Naive thymus-derived CD8-positive, alpha-beta T cell (primary cell): ENCODE data around the gene MPV17. TPM values are rescaled to one million over a fixed set of nuclear protein-coding genes. Genes with fewer than 3 reads are reported as not detected.
A peak's percentile ranks its signal among the peaks of the same experiment; 100 is the strongest.
"Not testable (repeated sequence)": the region's sequence is repeated elsewhere in the genome, so short reads cannot be mapped to it uniquely, and the experiment has no call there.

ENCODE experiments used
- ATAC-seq, 2 donors: fragments of 150-1000 bp; cut with Tn5 transposase in 1 of 2; sonication (Bioruptor Pico), chemical (Tn5 transposase) in 1 of 2; 1 replicate in 1 of 2; 2 replicates in 1 of 2; pipeline ENCODE4 v1.10.0; 2021; ENCODE audit warnings: mild to moderate bottlenecking in 2 of 2, moderate library complexity in 2 of 2
- POLR2A ChIA-PET: fragments of 350-600 bp; sonication (Branson Sonifier 250); formaldehyde crosslinking; loops from one replicate; lab custom pipeline; 2021; ENCODE audit warnings: antibody characterized with exemption; lab: Charles Lee
- DNase-seq, 10 donors: peaks; one replicate each; pipeline versions ENCODE4 v3.0.0 to v3.0.0-alpha.2; 2020 to 2022
- H3K27ac Mint-ChIP-seq, 10 donors: one replicate each; pipeline ENCODE4 v1.8.0; 2020 to 2022; ENCODE audit warnings: mild to moderate bottlenecking in 10 of 10, mixed read lengths in 10 of 10, moderate library complexity in 4 of 10, inconsistent platforms in 1 of 10
- H3K27me3 Mint-ChIP-seq, 5 donors: one replicate each; pipeline ENCODE4 v1.8.0; 2021 to 2022; ENCODE audit warnings: mixed read lengths in 5 of 5
- H3K36me3 Mint-ChIP-seq, 3 donors: one replicate each; pipeline ENCODE4 v1.8.0; 2020 to 2022; ENCODE audit warnings: mixed read lengths in 3 of 3, mild to moderate bottlenecking in 2 of 3, inconsistent platforms in 1 of 3
- H3K4me1 Mint-ChIP-seq, 4 donors: one replicate each; pipeline ENCODE4 v1.8.0; 2021 to 2022; ENCODE audit warnings: mixed read lengths in 4 of 4
- H3K4me3 Mint-ChIP-seq, 10 donors: one replicate each; pipeline ENCODE4 v1.8.0; 2020 to 2022; ENCODE audit warnings: mild to moderate bottlenecking in 10 of 10, mixed read lengths in 10 of 10, moderate library complexity in 6 of 10, inconsistent platforms in 1 of 10
- H3K9me3 Mint-ChIP-seq, 9 donors: one replicate each; pipeline ENCODE4 v1.8.0; 2020 to 2022; ENCODE audit warnings: mixed read lengths in 9 of 9, mild to moderate bottlenecking in 3 of 9, inconsistent platforms in 1 of 9, moderate library complexity in 1 of 9
- polyA plus RNA-seq, 3 donors: library from polyadenylated mRNA; unstranded; fragments of 300-500 nt; fragmentation: Illumina TruSeq; gene quantifications; one replicate each; pipeline ENCODE4 v1.2.3, GENCODE V29; 2021
- total RNA-seq, 8 experiments: library from RNA in 2 of 8; stranded (reverse) in 2 of 8; gene quantifications; one replicate each; pipeline ENCODE4 v1.2.3 and lab custom pipeline; 2021 to 2026

Gene MPV17
- total and polyA plus RNA-seq, 5 experiments from 2014 or later, result 109 to 135 (median 111) TPM

GRCh38 chr2:27290549-27290948, 32.3 kb downstream of the MPV17 start:
- Mint-ChIP-seq H3K9me3 (no peaks in the 10 kb centered on the region), H3K27me3 (peaks cover 3 to 16% (median 7%) of the 10 kb centered on the region in 5 donors), H3K36me3 (no peaks in the 10 kb centered on the region), H3K4me3 (no peak overlapping the region), H3K27ac (no peak overlapping the region), H3K4me1 (no peaks in the 10 kb centered on the region)
- POLR2A ChIA-PET, result no interaction called here
- ATAC-seq (no peak), DNase-seq (no peak)

DNA sequence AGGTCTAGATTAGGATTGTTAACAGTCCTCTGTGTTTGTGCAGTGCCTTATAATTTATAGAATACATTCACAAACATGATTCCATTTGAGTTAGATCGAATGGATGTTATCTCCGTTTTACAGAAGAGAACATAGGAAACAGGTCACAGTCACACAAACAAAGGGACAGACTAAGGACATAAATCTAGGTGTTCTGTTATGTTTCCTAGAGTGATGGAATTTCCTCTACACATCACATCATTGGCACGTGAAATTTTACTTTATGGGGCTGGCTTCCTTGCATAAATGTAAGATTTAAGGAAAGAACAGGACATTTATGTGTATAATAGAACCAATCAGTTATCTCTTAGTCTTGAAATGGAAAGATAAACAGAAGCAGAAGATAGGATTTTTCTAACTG, 34.3 kb downstream of the MPV17 start:
- H3K36me3 Mint-ChIP-seq, result no peaks in the 10 kb centered on the region
- POLR2A ChIA-PET, result no interaction called here
- ATAC-seq (no peak), DNase-seq (no peak)
- H3K4me1 Mint-ChIP-seq, result no peaks in the 10 kb centered on the region
- H3K27ac Mint-ChIP-seq, result no peak overlapping the region
- H3K4me3 Mint-ChIP-seq, result no peak overlapping the region
- H3K27me3 Mint-ChIP-seq, result peaks cover 0 to 16% (median 6%) of the 10 kb centered on the region in 5 donors
- H3K9me3 Mint-ChIP-seq, result no peaks in the 10 kb centered on the region

DNA sequence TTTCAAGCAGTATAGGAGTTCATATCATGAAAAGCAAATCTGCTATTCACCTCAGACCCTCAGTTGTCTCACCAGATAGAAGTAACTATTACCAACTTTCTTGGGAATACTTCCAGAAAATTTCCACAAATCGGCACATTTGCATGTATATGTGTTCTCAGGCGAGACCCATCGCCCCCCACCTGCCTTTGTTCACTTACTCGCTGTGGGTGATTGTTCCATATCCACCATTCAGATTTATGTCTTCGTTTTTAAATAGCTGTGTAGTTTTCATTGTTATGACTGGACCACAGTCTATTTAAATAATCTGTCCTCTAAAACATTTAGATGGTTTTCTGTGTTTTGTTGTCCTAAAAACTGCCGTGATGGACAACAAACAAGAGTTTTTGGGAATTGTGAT, 37.4 kb downstream of the MPV17 start:
- Mint-ChIP-seq H3K4me3 (no peak overlapping the region), H3K27ac (no peak overlapping the region), H3K9me3 (no peaks in the 10 kb centered on the region), H3K36me3 (no peaks in the 10 kb centered on the region), H3K4me1 (no peaks in the 10 kb centered on the region), H3K27me3 (peaks cover 4 to 28% (median 7%) of the 10 kb centered on the region in 5 donors)
- ATAC-seq (no peak), DNase-seq (no peak)
- POLR2A ChIA-PET, result no interaction called here

DNA sequence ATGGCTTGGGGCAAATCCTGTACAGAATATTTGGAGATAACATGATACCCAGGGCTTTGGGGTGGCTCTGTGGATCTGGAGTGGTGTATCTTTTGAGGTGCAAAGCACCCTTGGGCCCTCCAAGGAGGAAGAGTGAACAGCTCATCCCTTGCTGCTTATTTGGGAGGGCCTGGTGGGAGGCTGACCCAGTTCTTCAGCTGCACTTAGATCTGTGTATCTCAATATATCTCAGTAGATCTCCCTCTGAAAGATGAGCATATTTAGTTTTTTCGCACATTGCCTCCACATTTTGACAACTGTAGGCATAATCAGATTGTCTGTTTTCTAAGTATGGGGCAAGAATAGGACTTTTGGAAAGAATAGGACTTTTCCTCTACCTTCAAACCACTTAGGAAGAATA, 37.9 kb downstream of the MPV17 start:
- Mint-ChIP-seq H3K36me3 (no peaks in the 10 kb centered on the region), H3K27ac (no peak overlapping the region), H3K4me3 (no peak overlapping the region), H3K4me1 (peaks cover 0 to under 1% (median under 1%) of the 10 kb centered on the region in 4 donors), H3K27me3 (peaks cover 5 to 28% (median 7%) of the 10 kb centered on the region in 5 donors), H3K9me3 (no peaks in the 10 kb centered on the region)
- ATAC-seq, result no peak
- no peak for DNase-seq
- POLR2A ChIA-PET, result interaction anchor here (1.5 kb wide), 1 partner anchor 38 kb away, joined by 4 read pairs; the partner anchor contains the start of gene MPV17

- H3K9me3 Mint-ChIP-seq, result no peaks in the 10 kb centered on the region
- H3K36me3 Mint-ChIP-seq, result no peaks in the 10 kb centered on the region
- H3K27me3 Mint-ChIP-seq, result peaks cover 5 to 30% (median 9%) of the 10 kb centered on the region in 5 donors
- POLR2A ChIA-PET, result no interaction called here
- no peak overlapping the region for H3K4me3 Mint-ChIP-seq
- ATAC-seq (no peak), DNase-seq (no peak)
- H3K27ac Mint-ChIP-seq, result no peak overlapping the region
- H3K4me1 Mint-ChIP-seq, result peaks cover 0 to 4% (median 2%) of the 10 kb centered on the region in 4 donors
Measured at GRCh38 chr2:27282892-27283291, 40.0 kb downstream of the MPV17 start.

DNA sequence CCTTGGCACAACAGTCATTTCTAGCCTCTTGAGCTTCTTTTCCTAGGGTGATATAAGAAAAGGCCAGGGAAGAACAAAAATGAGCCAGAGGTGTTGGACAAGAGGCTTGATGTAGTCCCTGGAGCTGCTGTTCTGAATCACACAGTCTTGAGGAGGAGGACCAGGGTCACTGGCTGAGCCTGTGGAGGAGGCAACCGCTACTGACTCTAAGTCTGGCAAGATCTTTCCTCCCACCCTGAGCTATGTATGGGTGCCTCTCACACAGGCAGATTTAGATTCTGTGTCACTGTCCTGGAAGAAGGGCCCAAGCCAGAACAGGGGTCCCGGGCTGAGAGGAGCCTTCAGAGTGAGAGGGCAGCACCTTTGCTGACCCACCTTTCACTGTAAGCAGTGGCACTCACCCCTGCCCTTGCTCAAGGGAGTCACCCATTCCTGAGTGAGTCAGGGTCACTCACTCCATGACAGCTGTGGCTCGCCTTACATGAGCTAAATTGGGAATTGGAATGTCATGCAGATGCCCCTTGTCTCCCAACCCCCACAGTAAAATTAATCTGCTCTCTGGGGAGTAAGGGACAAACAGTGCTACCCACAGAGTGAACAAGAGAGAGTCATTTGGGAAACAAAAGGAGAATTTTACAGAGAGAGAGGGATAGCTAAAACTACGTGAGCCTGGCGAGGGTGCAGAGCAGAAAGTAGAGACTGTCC, 40.9 kb downstream of the MPV17 start, which contains the start of gene TRIM54:
Gene TRIM54 (plus strand): TSS at position 575 of the 705 bp plus-strand sequence. CDS start 303 bp downstream, outside the sequence.
- Mint-ChIP-seq H3K9me3 (no peaks in the 10 kb centered on the region), H3K4me3 (no peak within 1 kb of the TSS), H3K27ac (peak within 1 kb of the TSS in 1 of 10 donors; percentile 7), H3K36me3 (no peaks in the 10 kb centered on the region), H3K4me1 (peaks cover 0 to 4% (median 2%) of the 10 kb centered on the region in 4 donors), H3K27me3 (peaks cover 5 to 38% (median 11%) of the 10 kb centered on the region in 5 donors)
- no peak for ATAC-seq
- DNase-seq, result no peak
- POLR2A ChIA-PET, result no interaction called here

GRCh38 chr2:27281442-27281841, 41.5 kb downstream of the MPV17 start:
- Mint-ChIP-seq H3K9me3 (no peaks in the 10 kb centered on the region), H3K36me3 (no peaks in the 10 kb centered on the region), H3K27me3 (peaks cover 6 to 38% (median 13%) of the 10 kb centered on the region in 5 donors), H3K27ac (peak overlapping the region in 1 of 10 donors; percentile 7), H3K4me1 (peaks cover 0 to 4% (median 2%) of the 10 kb centered on the region in 4 donors), H3K4me3 (no peak overlapping the region)
- ATAC-seq (no peak), DNase-seq (no peak)
- POLR2A ChIA-PET, result interaction anchor here (0.7 to 1.2 kb wide), 2 partner anchors 22 to 112 kb away, joined by 3 read pairs; no protein-coding TSS in a partner anchor

DNA sequence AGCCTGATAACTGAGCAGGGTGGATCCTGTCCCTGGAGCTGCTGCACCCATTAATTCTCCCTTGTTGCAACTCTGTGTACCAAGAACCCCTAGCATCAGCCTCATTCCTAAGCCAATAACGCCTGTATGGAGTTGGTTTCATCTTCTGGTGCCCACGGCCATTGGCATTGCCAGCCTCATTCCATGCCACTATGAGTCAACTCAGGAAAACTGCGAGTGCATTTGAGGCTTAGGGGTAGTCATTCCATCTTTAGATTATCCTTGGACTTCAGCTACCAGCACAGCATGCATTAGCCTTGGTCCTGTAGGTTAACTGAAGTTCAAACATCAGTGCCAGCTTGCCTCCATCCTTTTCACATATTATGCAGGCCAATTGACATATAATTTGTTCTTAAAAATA, 42.1 kb downstream of the MPV17 start:
- no peaks in the 10 kb centered on the region for H3K36me3 Mint-ChIP-seq
- no peak for ATAC-seq
- H3K9me3 Mint-ChIP-seq, result no peaks in the 10 kb centered on the region
- no peak for DNase-seq
- H3K27me3 Mint-ChIP-seq, result peaks cover 7 to 38% (median 13%) of the 10 kb centered on the region in 5 donors
- no peak overlapping the region for H3K4me3 Mint-ChIP-seq
- peaks cover 0 to 4% (median 2%) of the 10 kb centered on the region in 4 donors for H3K4me1 Mint-ChIP-seq
- H3K27ac Mint-ChIP-seq, result no peak overlapping the region
- POLR2A ChIA-PET, result interaction anchor here (0.7 to 1.2 kb wide), 2 partner anchors 22 to 111 kb away, joined by 3 read pairs; no protein-coding TSS in a partner anchor

DNA sequence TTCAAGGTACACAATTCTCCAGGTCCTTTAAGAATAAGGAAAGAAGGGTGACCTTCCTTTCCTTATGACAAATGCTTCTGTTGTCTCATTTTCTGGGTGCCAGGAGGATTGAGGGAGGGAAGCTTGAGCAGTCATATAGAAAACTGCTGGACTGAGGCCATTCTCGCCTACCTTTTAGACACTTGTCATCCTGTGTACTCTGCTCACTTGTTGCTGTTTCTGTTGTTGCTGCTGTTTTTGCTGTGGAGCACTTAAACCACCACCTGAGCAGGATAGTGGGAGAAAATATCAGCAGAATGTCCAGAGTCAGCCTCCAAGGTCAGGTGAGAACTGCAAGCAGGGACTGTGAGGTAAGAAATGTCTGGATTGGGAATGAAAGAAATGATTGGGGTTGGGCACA, 44.9 kb downstream of the MPV17 start:
- H3K36me3 Mint-ChIP-seq, result no peaks in the 10 kb centered on the region
- peaks cover 0 to 4% (median 2%) of the 10 kb centered on the region in 4 donors for H3K4me1 Mint-ChIP-seq
- H3K9me3 Mint-ChIP-seq, result no peaks in the 10 kb centered on the region
- no peak for DNase-seq
- no peak overlapping the region for H3K27ac Mint-ChIP-seq
- peaks cover 11 to 34% (median 16%) of the 10 kb centered on the region in 5 donors for H3K27me3 Mint-ChIP-seq
- no peak for ATAC-seq
- no peak overlapping the region for H3K4me3 Mint-ChIP-seq
- POLR2A ChIA-PET, result interaction anchor here (0.6 to 2.5 kb wide), 5 partner anchors 13 to 687 kb away, joined by 3 to 11 read pairs (median 5); no protein-coding TSS in a partner anchor

GRCh38 chr2:27275211-27276150, 47.4 kb downstream of the MPV17 start, which contains the start of gene DNAJC5G:
TSS of gene DNAJC5G (plus strand) at chr2:27275433. CDS start at chr2:27276729, 1,296 bp downstream.
- POLR2A ChIA-PET, result no interaction called here
- Mint-ChIP-seq H3K9me3 (no peaks in the 10 kb centered on the region), H3K4me3 (no peak within 1 kb of the TSS), H3K36me3 (no peaks in the 10 kb centered on the region), H3K4me1 (peaks cover 0 to 4% (median 2%) of the 10 kb centered on the region in 4 donors), H3K27ac (peak within 1 kb of the TSS in 1 of 10 donors; percentile 24), H3K27me3 (peaks cover 8 to 14% (median 12%) of the 10 kb centered on the region in 5 donors)
- ATAC-seq (no peak), DNase-seq (no peak)

DNA sequence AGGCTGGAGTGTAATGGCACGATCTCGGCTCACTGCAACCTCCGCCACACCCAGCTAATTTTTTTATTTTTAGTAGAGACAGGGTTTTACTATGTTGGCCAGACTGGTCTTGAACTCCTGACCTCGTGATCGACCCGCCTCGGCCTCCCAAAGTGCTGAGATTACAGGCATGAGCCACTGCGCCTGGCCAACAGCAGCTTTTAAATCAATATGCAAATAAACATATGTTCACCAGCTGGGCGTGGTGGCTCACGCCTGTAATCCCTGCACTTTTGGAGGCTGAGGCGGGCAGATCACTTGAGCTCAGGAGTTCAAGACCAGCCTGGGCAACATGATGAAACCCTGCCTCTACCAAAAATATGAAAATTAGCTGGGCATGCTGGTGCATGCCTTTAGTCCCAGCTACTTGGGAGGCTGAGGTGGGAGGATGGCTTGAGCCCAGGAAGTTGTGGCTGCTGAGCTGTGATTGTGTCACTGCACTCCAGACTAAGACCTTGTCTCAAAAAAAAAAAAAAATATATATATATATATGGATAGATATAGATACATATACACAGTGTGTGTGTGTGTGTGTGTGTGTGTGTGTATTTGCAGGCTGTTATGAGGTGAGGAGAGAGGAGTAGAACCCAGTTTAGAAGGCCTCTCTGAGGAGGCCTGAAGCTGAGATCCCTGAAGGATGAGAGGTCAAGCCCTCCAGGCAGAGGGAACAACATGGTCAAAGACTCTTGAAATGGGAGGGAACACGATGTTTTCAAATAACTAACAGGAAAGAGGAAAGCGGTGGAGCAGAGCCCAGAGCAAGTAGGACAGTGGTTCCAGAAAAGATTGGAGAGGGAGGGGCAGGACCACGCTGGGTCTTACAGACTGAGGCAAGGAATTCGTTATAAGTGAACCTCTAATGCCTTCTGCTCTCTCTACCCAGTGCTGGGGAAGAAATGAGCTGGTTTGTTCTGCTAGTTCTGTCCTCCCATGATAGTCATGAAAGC, 50.1 kb downstream of the MPV17 start:
- H3K4me1 Mint-ChIP-seq, H3K4me3 Mint-ChIP-seq, H3K9me3 Mint-ChIP-seq, H3K36me3 Mint-ChIP-seq, DNase-seq, ATAC-seq: not testable (repeated sequence)
- H3K27ac Mint-ChIP-seq, result peak overlapping the region in 1 of 10 donors; percentile 74
- POLR2A ChIA-PET, result interaction anchor here (1.2 kb wide), 1 partner anchor 11 kb away, joined by 3 read pairs; no protein-coding TSS in a partner anchor
- H3K27me3 Mint-ChIP-seq, result peaks cover 6 to 16% (median 11%) of the 10 kb centered on the region in 5 donors
